ENCODE results near the gene HCFC1R1.
A peak's percentile ranks its signal among the peaks of the same experiment; 100 is the strongest.

HCFC1R1 gene

DNA sequence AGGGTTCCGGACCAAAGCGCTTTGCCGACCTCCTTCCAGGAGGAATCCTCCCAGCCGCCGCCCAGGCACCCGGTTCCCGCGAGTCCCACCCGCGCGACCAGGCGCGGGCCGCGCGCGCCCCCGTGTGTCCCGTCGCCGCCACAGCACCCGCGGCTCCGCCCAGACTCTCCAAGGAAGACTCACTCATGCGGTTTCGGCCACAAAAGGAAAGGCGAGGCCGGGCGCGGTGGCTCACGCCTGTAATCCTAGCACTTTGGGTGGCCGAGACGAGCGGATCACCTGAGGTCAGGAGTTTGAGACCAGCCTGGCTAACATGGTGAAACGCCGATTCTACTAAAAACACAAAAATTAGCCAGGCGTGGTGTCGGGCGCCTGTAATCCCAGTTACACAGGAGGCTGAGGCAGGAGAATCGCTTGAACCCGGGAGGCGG is 40.0 kb downstream of the HCFC1R1 start:
- no peaks in the 10 kb centered on the region for H3K9me3 ChIP-seq (replicated peaks in 1 of 11)
- peaks cover 0 to 8% (median 0%) of the 10 kb centered on the region in 11 experiments; a peak in 6 of 22 replicates for H4K20me1 ChIP-seq
- H3K9ac ChIP-seq, result peak overlapping the region; percentile 39 to 60 (median 54); a peak in 17 of 22 replicates
- peaks cover 0 to 3% (median 0%) of the 10 kb centered on the region in 11 experiments; a peak in 2 of 22 replicates for H3K36me3 ChIP-seq
- H3K4me3 ChIP-seq, result peak overlapping the region in 9 of 10 experiments; percentile 29 to 55 (median 43); a peak in 12 of 20 replicates
- no peak for TF ChIP-seq Cebpa-rat (IDR thresholded peaks at IDR 0.05)
- peak overlapping the region; percentile 75 to 99 (median 87) for H3K4me2 ChIP-seq
- H3K4me1 ChIP-seq, result peaks cover 30 to 63% (median 52%) of the 10 kb centered on the region in 10 experiments
- peak overlapping the region in 1 of 11 experiments; percentile 16; a peak in 1 of 22 replicates for H3K27ac ChIP-seq
- H3K27me3 ChIP-seq, result peaks cover 0 to 4% (median 0%) of the 10 kb centered on the region in 11 experiments; a peak in 1 of 22 replicates

DNA sequence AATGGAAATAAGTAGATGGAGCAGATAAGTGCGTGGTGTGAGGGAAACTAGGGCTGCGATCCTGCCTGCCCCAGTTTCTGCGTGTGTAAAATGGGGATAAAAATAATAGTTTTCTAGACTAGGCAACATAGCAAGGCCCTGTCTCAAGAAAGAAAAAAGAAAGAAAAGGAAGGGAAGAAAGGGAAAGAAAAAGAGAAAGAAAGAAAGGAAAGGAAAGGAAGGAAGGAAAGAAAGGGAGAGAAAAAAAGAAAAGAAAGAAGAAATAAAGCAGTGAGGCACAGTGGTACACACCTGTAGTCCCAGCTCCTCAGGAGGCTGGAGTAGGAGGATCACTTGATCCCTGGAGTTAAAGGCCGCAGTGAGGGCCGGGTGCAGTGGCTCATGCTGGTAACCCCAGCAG is 41.3 kb downstream of the HCFC1R1 start:
- TF ChIP-seq Cebpa-rat (IDR thresholded peaks at IDR 0.05), result no peak
- Histone ChIP-seq H4K20me1 (peaks cover 0 to 16% (median 10%) of the 10 kb centered on the region in 11 experiments; a peak in 14 of 22 replicates), H3K4me1 (peaks cover 30 to 74% (median 66%) of the 10 kb centered on the region in 10 experiments), H3K9me3 (replicated peaks in 1 of 11) (no peaks in the 10 kb centered on the region), H3K36me3 (peaks cover 0 to 14% (median 8%) of the 10 kb centered on the region in 11 experiments; a peak in 9 of 22 replicates), H3K4me2 (peak overlapping the region in 10 of 11 experiments; percentile 75 to 99 (median 88); a peak in 17 of 22 replicates), H3K9ac (0 out of 22 replicates have a peak overlapping the region, but pooled peaks of 2 of the 11 experiments have one; percentile 29 to 35), H3K4me3 (no peak overlapping the region), H3K27me3 (0 out of 22 replicates have a peak, but pooled peaks cover 0 to 3% (median 0%) of the 10 kb centered on the region in 11 experiments), H3K27ac (no peak overlapping the region)

DNA sequence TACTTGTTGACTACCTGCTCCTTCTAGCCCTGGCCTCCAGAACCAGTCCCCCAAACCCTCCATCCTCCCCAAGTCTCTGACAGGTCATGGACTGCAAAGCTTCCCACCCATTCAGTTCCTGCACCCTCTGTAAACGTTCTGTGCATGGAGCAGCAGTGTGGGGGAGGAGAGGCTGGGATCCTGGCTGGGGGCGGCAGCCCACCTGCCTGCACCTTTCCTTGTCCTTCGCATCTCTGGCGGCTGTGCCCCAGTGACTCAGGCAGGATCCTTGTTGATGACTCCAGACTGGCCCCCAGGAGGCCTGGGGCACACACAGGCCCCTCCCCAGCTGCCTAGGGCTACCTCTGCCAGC is 41.9 kb downstream of the HCFC1R1 start:
- TF ChIP-seq Cebpa-rat (IDR thresholded peaks at IDR 0.05), result no peak
- Histone ChIP-seq H3K4me3 (no peak overlapping the region), H3K27ac (no peak overlapping the region; a peak in 1 of 22 replicates), H3K4me2 (peak overlapping the region in 10 of 11 experiments; percentile 89 to 99 (median 96); a peak in 17 of 22 replicates), H3K9me3 (replicated peaks in 1 of 11) (no peaks in the 10 kb centered on the region), H4K20me1 (peaks cover 0 to 19% (median 14%) of the 10 kb centered on the region in 11 experiments; a peak in 16 of 22 replicates), H3K27me3 (0 out of 22 replicates have a peak, but pooled peaks cover 0 to 3% (median 0%) of the 10 kb centered on the region in 11 experiments), H3K9ac (peak overlapping the region in 5 of 11 experiments; percentile 22 to 95 (median 91); a peak in 8 of 22 replicates), H3K4me1 (peaks cover 30 to 74% (median 71%) of the 10 kb centered on the region in 10 experiments), H3K36me3 (peaks cover 0 to 19% (median 14%) of the 10 kb centered on the region in 11 experiments; a peak in 10 of 22 replicates)

DNA sequence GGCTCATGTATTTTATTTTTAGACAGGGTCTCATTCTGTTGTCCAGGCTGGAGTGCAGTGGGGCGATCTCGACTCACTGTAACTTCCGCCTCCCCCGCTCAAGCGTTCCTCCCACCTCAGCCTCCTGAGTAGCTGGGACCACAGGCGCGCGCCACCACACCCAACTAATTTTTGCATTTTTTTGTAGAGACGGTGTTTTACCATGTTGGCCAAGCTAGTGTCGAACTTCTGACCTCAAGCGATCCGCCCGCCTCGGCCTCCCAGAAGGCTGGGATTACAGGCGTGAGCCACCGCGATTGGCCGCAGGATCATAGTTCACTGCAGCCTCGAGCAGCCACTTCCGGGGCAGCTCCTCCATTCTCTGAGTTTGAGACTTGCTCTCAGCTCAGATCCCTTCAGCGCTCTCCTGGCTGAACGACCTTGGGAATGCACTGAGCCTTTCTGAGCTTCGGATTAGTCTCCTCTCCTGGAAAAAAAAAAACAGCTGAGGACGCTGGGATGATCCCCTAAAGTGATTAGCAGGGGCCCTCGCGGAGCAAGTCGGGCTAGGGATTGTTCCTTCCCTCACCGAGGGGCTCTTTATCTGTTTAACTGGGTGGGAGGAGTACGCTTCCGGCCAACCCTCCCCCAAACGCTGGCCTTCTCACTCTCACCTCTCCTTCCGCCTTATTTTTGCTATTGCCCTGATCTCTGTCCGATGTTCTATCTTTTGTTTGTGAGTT is 42.4 kb downstream of the HCFC1R1 start:
- Histone ChIP-seq H3K9me3 (replicated peaks in 1 of 11) (no peaks in the 10 kb centered on the region), H3K4me1 (peaks cover 30 to 75% (median 73%) of the 10 kb centered on the region in 10 experiments), H3K36me3 (peaks cover 0 to 25% (median 19%) of the 10 kb centered on the region in 11 experiments; a peak in 10 of 22 replicates), H4K20me1 (peaks cover 0 to 25% (median 19%) of the 10 kb centered on the region in 11 experiments; a peak in 17 of 22 replicates), H3K9ac (peak overlapping the region; percentile 86 to 95 (median 92)), H3K27me3 (0 out of 22 replicates have a peak, but pooled peaks cover 0 to 3% (median 0%) of the 10 kb centered on the region in 11 experiments), H3K4me3 (peak overlapping the region; percentile 61 to 94 (median 86); a peak in 18 of 20 replicates), H3K27ac (peak overlapping the region; percentile 83 to 96 (median 94); a peak in 19 of 22 replicates), H3K4me2 (peak overlapping the region; percentile 89 to 99 (median 96))
- no peak for TF ChIP-seq Cebpa-rat (IDR thresholded peaks at IDR 0.05)

DNA sequence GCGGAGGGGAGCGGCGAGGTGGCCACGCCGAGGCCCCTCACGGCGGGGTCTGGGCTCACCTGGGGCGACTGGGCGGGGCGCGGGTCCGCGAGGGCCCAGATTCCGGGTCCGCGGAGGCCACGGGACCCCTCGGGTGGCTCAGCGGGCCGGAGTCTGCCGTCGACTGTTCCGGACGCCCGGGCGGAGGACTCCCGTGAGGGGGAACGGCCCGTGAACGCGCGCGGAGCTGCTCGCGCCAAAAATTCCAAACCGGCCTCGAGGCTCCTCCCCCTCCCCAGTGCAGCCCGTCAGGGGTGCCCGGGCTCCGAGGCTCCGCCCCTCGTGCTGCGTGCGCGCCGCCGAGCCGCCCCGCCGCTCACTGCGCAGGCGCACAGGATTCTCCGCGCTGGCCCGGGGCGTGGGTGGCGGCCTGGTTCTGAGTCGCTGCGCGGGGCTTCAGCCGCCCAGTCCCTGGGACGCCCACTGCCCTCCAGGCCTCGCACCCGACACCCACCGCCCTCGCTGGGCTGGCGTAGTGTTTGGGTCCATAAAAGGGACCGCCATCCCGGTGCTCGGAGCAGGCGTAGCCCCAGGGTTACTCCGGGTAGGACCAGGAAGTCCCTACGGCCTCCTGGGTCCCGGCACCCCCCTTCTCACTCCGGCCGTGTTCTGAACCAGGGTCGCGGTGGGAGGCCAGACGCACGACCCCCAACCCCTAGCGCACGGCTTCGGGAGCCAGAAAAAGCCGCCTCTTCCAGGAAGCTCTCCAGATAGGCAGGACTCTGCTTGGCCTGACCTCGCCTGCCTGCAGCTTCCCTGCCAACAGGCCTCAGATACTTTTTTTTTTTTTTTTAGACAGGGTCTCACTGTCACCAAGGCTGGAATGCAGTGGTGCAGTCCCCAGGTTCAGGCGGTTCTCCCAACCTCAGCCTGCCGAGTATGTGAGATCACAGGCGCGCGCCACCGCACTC is 43.2 kb downstream of the HCFC1R1 start, which contains the start of gene PKMYT1:
Gene PKMYT1 (minus strand): TSS at position 220 of the 950 bp plus-strand sequence. CDS start 789 bp downstream, outside the sequence.
- Histone ChIP-seq H3K9me3 (replicated peaks in 1 of 11) (no peaks in the 10 kb centered on the region), H3K4me2 (peak within 1 kb of the TSS; percentile 89 to 99 (median 96)), H3K27me3 (0 out of 22 replicates have a peak, but pooled peaks cover 0 to 3% (median 0%) of the 10 kb centered on the region in 11 experiments), H3K4me3 (peak within 1 kb of the TSS; percentile 61 to 94 (median 86)), H3K9ac (peak within 1 kb of the TSS; percentile 86 to 95 (median 92)), H3K36me3 (peaks cover 0 to 33% (median 26%) of the 10 kb centered on the region in 11 experiments; a peak in 12 of 22 replicates), H4K20me1 (peaks cover 0 to 33% (median 28%) of the 10 kb centered on the region in 11 experiments; a peak in 17 of 22 replicates), H3K4me1 (peaks cover 34 to 84% (median 80%) of the 10 kb centered on the region in 10 experiments), H3K27ac (peak within 1 kb of the TSS; percentile 83 to 96 (median 94))
- no peak for TF ChIP-seq Cebpa-rat (IDR thresholded peaks at IDR 0.05)

DNA sequence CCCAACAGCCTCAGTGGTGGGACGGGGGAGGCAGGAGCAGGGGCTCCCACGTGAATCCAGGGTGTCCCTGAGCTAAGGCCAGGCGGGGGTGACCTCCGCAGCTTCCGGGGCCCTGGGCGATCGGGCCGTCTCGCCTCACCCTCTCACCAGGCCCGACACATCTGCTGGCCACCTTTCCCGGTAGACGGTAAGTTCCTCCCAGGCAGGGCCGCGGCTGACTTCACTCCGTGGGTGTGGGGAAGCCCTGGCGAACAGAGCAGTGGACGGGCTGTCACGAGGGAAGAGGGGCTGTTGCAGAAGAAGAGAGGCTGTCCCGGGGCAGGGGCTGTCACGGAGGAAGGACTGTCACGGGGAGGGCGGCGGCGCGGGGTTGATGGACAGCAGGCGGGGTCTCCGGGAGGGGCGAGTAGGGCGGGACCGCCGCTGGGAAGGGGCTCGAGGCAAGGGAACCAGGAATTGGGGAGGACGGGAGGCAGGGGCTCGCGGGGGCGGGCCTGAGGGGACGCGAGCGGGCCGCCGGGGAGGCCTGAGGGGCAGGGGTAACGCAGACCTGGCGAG is 44.0 kb downstream of the HCFC1R1 start:
- H3K4me1 ChIP-seq, result peaks cover 41 to 91% (median 88%) of the 10 kb centered on the region in 10 experiments
- H3K27ac ChIP-seq, result peak overlapping the region in 10 of 11 experiments; percentile 87 to 96 (median 94); a peak in 20 of 22 replicates
- H3K27me3 ChIP-seq, result 0 out of 22 replicates have a peak, but pooled peaks cover 0 to 3% (median 0%) of the 10 kb centered on the region in 11 experiments
- peaks cover 0 to 41% (median 34%) of the 10 kb centered on the region in 11 experiments; a peak in 12 of 22 replicates for H3K36me3 ChIP-seq
- peak overlapping the region; percentile 89 to 99 (median 95) for H3K4me2 ChIP-seq
- no peaks in the 10 kb centered on the region for H3K9me3 ChIP-seq (replicated peaks in 1 of 11)
- H3K4me3 ChIP-seq, result peak overlapping the region; percentile 61 to 94 (median 86)
- H3K9ac ChIP-seq, result peak overlapping the region; percentile 86 to 95 (median 92)
- TF ChIP-seq Cebpa-rat (IDR thresholded peaks at IDR 0.05), result no peak
- H4K20me1 ChIP-seq, result peaks cover 0 to 40% (median 35%) of the 10 kb centered on the region in 11 experiments; a peak in 17 of 22 replicates

DNA sequence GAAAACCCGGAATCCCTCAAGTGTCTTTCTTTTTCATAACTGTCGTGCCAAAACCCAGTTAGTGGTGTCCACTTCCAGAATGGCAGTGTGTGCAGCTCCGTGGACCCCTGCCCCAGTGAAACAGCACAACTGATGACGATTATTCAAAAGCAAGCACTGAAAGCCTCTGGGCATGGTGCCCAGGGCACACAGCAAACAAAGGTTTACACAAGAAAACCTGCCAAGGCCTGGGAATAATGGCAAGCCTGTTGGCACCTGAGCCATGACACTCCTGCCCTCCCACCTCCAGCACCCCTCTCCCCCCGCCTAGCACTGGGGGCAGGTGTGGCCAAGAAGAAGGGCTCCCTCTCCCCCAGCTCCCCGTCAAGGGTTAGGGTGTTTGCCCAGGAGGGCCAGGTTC is 46.3 kb downstream of the HCFC1R1 start:
- TF ChIP-seq Cebpa-rat (IDR thresholded peaks at IDR 0.05), result no peak
- Histone ChIP-seq H3K27me3 (no peaks in the 10 kb centered on the region), H3K27ac (0 out of 22 replicates have a peak overlapping the region, but pooled peaks of 1 of the 11 experiments have one; percentile 15), H3K36me3 (peaks cover 0 to 61% (median 40%) of the 10 kb centered on the region in 11 experiments; a peak in 12 of 22 replicates), H4K20me1 (peaks cover 16 to 64% (median 58%) of the 10 kb centered on the region in 11 experiments; a peak in 21 of 22 replicates), H3K4me2 (peak overlapping the region in 9 of 11 experiments; percentile 13 to 99 (median 96); a peak in 16 of 22 replicates), H3K9ac (peak overlapping the region in 7 of 11 experiments; percentile 8 to 88 (median 31); a peak in 7 of 22 replicates), H3K4me3 (no peak overlapping the region), H3K9me3 (replicated peaks in 1 of 11) (no peaks in the 10 kb centered on the region), H3K4me1 (peaks cover 50 to 94% (median 92%) of the 10 kb centered on the region in 10 experiments)
